H9 (cell line): ENCODE results near the gene OPTN. TPM values are rescaled to one million over a fixed set of nuclear protein-coding genes. Genes with fewer than 3 reads are reported as not detected.
"Not testable (repeated sequence)": the region's sequence is repeated elsewhere in the genome, so short reads cannot be mapped to it uniquely, and the experiment has no call there.

Experiments
- DNase-seq: peaks from one replicate; pipeline ENCODE4 v3.0.0-alpha.2; 2017
- H2AFZ ChIP-seq: one replicate; pipeline ENCODE4 v1.6.1; 2013; ENCODE audit warnings: mild to moderate bottlenecking, low read length, control low read depth, moderate library complexity
- H2AK5ac ChIP-seq: 2 replicates; pipeline ENCODE4 v1.6.1; 2013; ENCODE audit warnings: low read length, control low read depth, mixed read lengths; ENCODE audit not compliant: insufficient read length
- H2BK120ac ChIP-seq: one replicate; pipeline ENCODE4 v1.6.1; 2013; ENCODE audit warnings: low read depth, mild to moderate bottlenecking, low read length, control low read depth, inconsistent platforms; ENCODE audit not compliant: poor library complexity, severe bottlenecking
- H2BK12ac ChIP-seq: 2 replicates; pipeline ENCODE4 v1.6.1; 2013; ENCODE audit warnings: low read length, control low read depth, mixed read lengths, low read depth; ENCODE audit not compliant: insufficient read length
- H2BK15ac ChIP-seq: 2 replicates; pipeline ENCODE4 v1.6.1; 2013; ENCODE audit warnings: low read depth, low read length, control low read depth
- H2BK20ac ChIP-seq: one replicate; pipeline ENCODE4 v1.6.1; 2013; ENCODE audit warnings: low read depth, mild to moderate bottlenecking, low read length, control low read depth, inconsistent platforms; ENCODE audit not compliant: poor library complexity, severe bottlenecking
- H2BK5ac ChIP-seq: 2 replicates; pipeline ENCODE4 v1.6.1; 2013; ENCODE audit warnings: low read length, control low read depth, mixed read lengths; ENCODE audit not compliant: insufficient read length
- H3K14ac ChIP-seq: 2 replicates; pipeline ENCODE4 v1.6.1; 2013; ENCODE audit warnings: low read length, control low read depth; ENCODE audit not compliant: insufficient read depth
- H3K18ac ChIP-seq: 2 replicates; pipeline ENCODE4 v1.6.1; 2013; ENCODE audit warnings: low read depth, mild to moderate bottlenecking, mixed read lengths, low read length, control low read depth; ENCODE audit not compliant: insufficient read length
- H3K23ac ChIP-seq: 2 replicates; pipeline ENCODE4 v1.6.1; 2013; ENCODE audit warnings: low read length, control low read depth, mixed read lengths, low read depth; ENCODE audit not compliant: insufficient read length
- H3K23me2 ChIP-seq: 2 replicates; pipeline ENCODE4 v1.6.1; 2013; ENCODE audit warnings: low read depth, mild to moderate bottlenecking, mixed read lengths, low read length, control low read depth; ENCODE audit not compliant: insufficient read length, poor library complexity, severe bottlenecking
- H3K27ac ChIP-seq: 2 replicates; pipeline ENCODE4 v1.5.1; 2013; ENCODE audit warnings: low read length, control low read depth, mixed read lengths, low read depth; ENCODE audit not compliant: insufficient read length
- H3K27me3 ChIP-seq: 2 replicates; pipeline ENCODE4 v1.6.1; 2013; ENCODE audit warnings: low read length, control low read depth, inconsistent platforms; ENCODE audit not compliant: insufficient read depth
- H3K4ac ChIP-seq: 2 replicates; pipeline ENCODE4 v1.6.1; 2013; ENCODE audit warnings: low read depth, mild to moderate bottlenecking, control low read depth, inconsistent platforms, low read length, moderate library complexity
- H3K4me1 ChIP-seq: 2 replicates; pipeline ENCODE4 v1.6.1; 2013; ENCODE audit warnings: low read length, control low read depth, inconsistent platforms; ENCODE audit not compliant: insufficient read depth
- H3K4me2 ChIP-seq: 2 replicates; pipeline ENCODE4 v1.6.1; 2013; ENCODE audit warnings: low read length, control low read depth, mixed read lengths; ENCODE audit not compliant: insufficient read length, insufficient read depth
- H3K56ac ChIP-seq: 2 replicates; pipeline ENCODE4 v1.6.1; 2013; ENCODE audit warnings: low read depth, mild to moderate bottlenecking, mixed read lengths, low read length, control low read depth; ENCODE audit not compliant: insufficient read length
- H3K79me1 ChIP-seq: 2 replicates; pipeline ENCODE4 v1.6.1; 2013; ENCODE audit warnings: low read depth, mild to moderate bottlenecking, moderate library complexity, low read length, control low read depth, inconsistent platforms; ENCODE audit not compliant: insufficient read depth, poor library complexity, severe bottlenecking
- H3K79me2 ChIP-seq: 2 replicates; pipeline ENCODE4 v1.6.1; 2013; ENCODE audit warnings: low read length, control low read depth, inconsistent platforms; ENCODE audit not compliant: insufficient read depth
- H3K9ac ChIP-seq: 2 replicates; pipeline ENCODE4 v1.6.1; 2013; ENCODE audit warnings: low read length, control low read depth, mixed read lengths; ENCODE audit not compliant: insufficient read length; ENCODE audit errors: extremely low read depth
- H3K9me3 ChIP-seq: one replicate; pipeline ENCODE4 v1.6.1; 2013; ENCODE audit warnings: low read depth, low read length, inconsistent platforms; ENCODE audit not compliant: control insufficient read depth
- H3T11ph ChIP-seq: one replicate; pipeline ENCODE4 v1.6.1; 2013; ENCODE audit warnings: mild to moderate bottlenecking, low read length, control low read depth, inconsistent platforms
- H4K20me1 ChIP-seq: one replicate; pipeline ENCODE4 v1.6.1; 2013; ENCODE audit not compliant: control insufficient read depth, insufficient read length, insufficient read depth
- H4K5ac ChIP-seq: 2 replicates; pipeline ENCODE4 v1.6.1; 2013; ENCODE audit warnings: low read depth, mild to moderate bottlenecking, mixed read lengths, low read length, control low read depth; ENCODE audit not compliant: insufficient read length
- H4K8ac ChIP-seq: replicated peaks from 2 replicates; pipeline ENCODE4 v1.6.1; 2013; ENCODE audit warnings: low read length, control low read depth, mixed read lengths, low read depth; ENCODE audit not compliant: insufficient read length
- H4K91ac ChIP-seq: 2 replicates; pipeline ENCODE4 v1.6.1; 2013; ENCODE audit warnings: low read depth, mild to moderate bottlenecking, moderate library complexity, mixed read lengths, low read length, control low read depth; ENCODE audit not compliant: insufficient read length
- H3K27ac Mint-ChIP-seq, 3 experiments: 2 replicates in 2 of 3; 3 replicates in 1 of 3; pipeline ENCODE4 v1.8.0; 2020 to 2021; ENCODE audit warnings: mixed read lengths in 3 of 3, mild to moderate bottlenecking in 1 of 3, moderate library complexity in 1 of 3
- H3K27me3 Mint-ChIP-seq: 2 replicates; pipeline ENCODE4 v1.8.0; 2021; ENCODE audit warnings: low read depth, mild to moderate bottlenecking, moderate library complexity, mixed read lengths
- H3K36me3 Mint-ChIP-seq, 3 experiments: 2 replicates in 2 of 3; 3 replicates in 1 of 3; pipeline ENCODE4 v1.8.0; 2020 to 2021; ENCODE audit warnings: low read depth in 3 of 3, mixed read lengths in 3 of 3; ENCODE audit not compliant: insufficient read depth in 1 of 3
- H3K4me1 Mint-ChIP-seq, 2 experiments: 2 replicates each; pipeline ENCODE4 v1.8.0; 2020; ENCODE audit warnings: mixed read lengths in 2 of 2
- H3K4me3 Mint-ChIP-seq, 2 experiments: 2 replicates in 1 of 2; 3 replicates in 1 of 2; pipeline ENCODE4 v1.8.0; 2020 to 2021; ENCODE audit warnings: mild to moderate bottlenecking in 2 of 2, mixed read lengths in 2 of 2, moderate library complexity in 1 of 2
- H3K9me3 Mint-ChIP-seq, 2 experiments: 2 replicates in 1 of 2; 3 replicates in 1 of 2; pipeline ENCODE4 v1.8.0; 2020; ENCODE audit warnings: mild to moderate bottlenecking in 2 of 2, mixed read lengths in 2 of 2, moderate library complexity in 1 of 2
- WGBS: extraction: QIAGEN DNeasy Blood & Tissue Kit; methylation state at CpG from one replicate; pipeline ENCODE4 v1.1.7; 2013; ENCODE audit warnings: missing lambda C conversion rate, low lambda C conversion rate, mixed read lengths; ENCODE audit not compliant: insufficient read length; ENCODE audit errors: extremely low coverage; 5-methylcytosine and 5-hydroxymethylcytosine counted together
- total RNA-seq: library from RNA; stranded (reverse); gene quantifications from 2 replicates; pipeline ENCODE4 v1.2.1, GENCODE V29; 2021
- TF ChIP-seq, protein P1 (sequence below): fragments of 200-600 bp; sonication (generic); conservative IDR thresholded peaks from 3 replicates; pipeline ENCODE4 v1.8.0; 2021; ENCODE audit warnings: antibody characterized with exemption, mild to moderate bottlenecking

OPTN gene
- total RNA-seq, 1 experiment from 2014 or later, result 16.1 TPM

DNA sequence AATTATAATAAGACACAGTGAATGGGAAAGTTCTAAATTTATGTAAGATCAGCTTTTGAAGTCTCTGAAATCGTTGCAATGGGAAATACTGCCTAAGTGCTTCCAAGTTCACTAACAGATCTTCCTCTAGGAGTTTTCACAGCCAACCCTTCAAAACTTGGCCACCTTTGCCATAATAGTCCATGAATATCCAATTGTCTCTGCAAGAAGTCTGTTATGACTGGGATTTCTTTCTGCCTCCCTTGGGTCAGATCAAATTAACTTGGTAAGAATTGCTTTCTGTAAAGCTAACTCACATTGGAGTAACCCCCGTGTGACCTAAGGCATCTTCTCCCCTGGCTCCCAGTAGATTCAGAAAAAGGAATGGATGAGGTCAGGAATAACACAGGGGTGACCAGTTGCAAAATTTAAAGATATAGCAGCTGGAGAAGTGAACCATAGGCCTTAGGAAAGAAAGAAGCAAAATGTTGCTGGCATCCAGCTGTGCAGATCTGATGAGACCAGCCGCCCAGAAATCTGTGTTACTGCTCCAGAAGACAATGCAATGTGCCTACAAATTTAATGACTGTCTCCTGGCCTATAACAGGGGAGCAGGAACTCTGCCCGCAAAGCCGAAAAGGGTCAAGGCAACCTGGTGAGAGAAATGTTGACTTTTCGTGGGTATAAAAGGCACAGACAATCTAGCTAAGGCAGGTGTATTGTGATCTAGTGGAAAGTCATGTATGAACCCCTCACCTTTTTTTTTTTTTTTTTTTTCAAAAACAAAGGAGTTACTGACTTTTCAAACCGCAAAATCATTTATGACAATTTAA lies 7.5 kb upstream of the OPTN start:
- H3T11ph ChIP-seq, result no peak overlapping the region

DNA sequence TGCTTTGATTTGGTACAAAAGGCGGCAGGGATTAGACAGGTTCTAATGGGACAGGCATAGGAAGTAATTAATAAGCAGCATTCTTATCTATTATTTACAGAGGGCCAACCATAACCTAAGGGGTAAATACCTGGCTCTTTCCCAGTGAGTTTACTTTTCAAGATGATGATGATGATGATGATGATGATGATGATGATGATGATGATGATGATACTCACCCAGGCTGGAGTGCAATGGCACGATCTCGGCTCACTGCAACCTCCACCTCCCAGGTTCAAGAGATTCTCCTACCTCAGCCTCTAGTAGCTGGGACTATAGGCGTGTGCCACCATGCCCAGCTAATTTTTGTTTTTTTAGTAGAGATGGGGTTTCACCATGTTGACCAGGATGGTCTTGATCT lies 5.9 kb upstream of the OPTN start:
- not testable (repeated sequence) for H2AK5ac ChIP-seq, H2BK20ac ChIP-seq, H2BK120ac ChIP-seq, H3K27me3 ChIP-seq, H2BK12ac ChIP-seq, H3K56ac ChIP-seq, H3K27ac ChIP-seq, H3K4me3 Mint-ChIP-seq, H3K23me2 ChIP-seq, H3K9me3 Mint-ChIP-seq, H3K18ac ChIP-seq, H2BK15ac ChIP-seq, H3K14ac ChIP-seq, H3K4me2 ChIP-seq, H3K9ac ChIP-seq, H3K4ac ChIP-seq, H3T11ph ChIP-seq, H2AFZ ChIP-seq, H3K79me2 ChIP-seq, H3K36me3 Mint-ChIP-seq, H2BK5ac ChIP-seq, H3K79me1 ChIP-seq, H3K23ac ChIP-seq, H3K4me1 ChIP-seq, H4K8ac ChIP-seq, H4K91ac ChIP-seq, DNase-seq, H3K27ac Mint-ChIP-seq, H4K5ac ChIP-seq, H3K27me3 Mint-ChIP-seq, H3K4me1 Mint-ChIP-seq, H3K9me3 ChIP-seq, H4K20me1 ChIP-seq
- WGBS, result no CpG with 5 or more reads among the region's 4 CpGs

More for the DNA sequence above, 7.5 kb upstream of the OPTN start:
- Histone ChIP-seq H3K79me2 (no peaks in the 10 kb centered on the region), H3K14ac (no peak overlapping the region), H2AK5ac (no peak overlapping the region), H3K23ac (no peak overlapping the region), H3K9ac (no peak overlapping the region), H2BK15ac (no peak overlapping the region), H4K5ac (no peak overlapping the region), H4K20me1 (no peaks in the 10 kb centered on the region), H3K27me3 (no peaks in the 10 kb centered on the region), H2BK120ac (no peak overlapping the region), H4K8ac (no peak overlapping the region), H2BK5ac (no peak overlapping the region), H3K4me1 (no peaks in the 10 kb centered on the region), H3K56ac (no peak overlapping the region), H4K91ac (no peak overlapping the region), H2BK20ac (no peak overlapping the region), H3K18ac (no peak overlapping the region), H3K9me3 (no peaks in the 10 kb centered on the region), H3K27ac (no peak overlapping the region), H3K4me2 (no peak overlapping the region), H2BK12ac (no peak overlapping the region), H2AFZ (no peak overlapping the region), H3K4ac (no peak overlapping the region), H3K79me1 (no peaks in the 10 kb centered on the region), H3K23me2 (no peaks in the 10 kb centered on the region)
- DNase-seq, result no peak
- Mint-ChIP-seq H3K4me1 (no peaks in the 10 kb centered on the region; a peak in 1 of 4 replicates), H3K27me3 (no peaks in the 10 kb centered on the region; the same call in 1 of the 2 replicates), H3K9me3 (peaks cover 3 to 7% of the 10 kb centered on the region in 2 experiments; a peak in 4 of 5 replicates), H3K27ac (no peak overlapping the region), H3K36me3 (peaks cover 0 to 4% (median 0%) of the 10 kb centered on the region in 3 experiments; a peak in 1 of 7 replicates), H3K4me3 (no peak overlapping the region)
- TF ChIP-seq, protein P1, sequence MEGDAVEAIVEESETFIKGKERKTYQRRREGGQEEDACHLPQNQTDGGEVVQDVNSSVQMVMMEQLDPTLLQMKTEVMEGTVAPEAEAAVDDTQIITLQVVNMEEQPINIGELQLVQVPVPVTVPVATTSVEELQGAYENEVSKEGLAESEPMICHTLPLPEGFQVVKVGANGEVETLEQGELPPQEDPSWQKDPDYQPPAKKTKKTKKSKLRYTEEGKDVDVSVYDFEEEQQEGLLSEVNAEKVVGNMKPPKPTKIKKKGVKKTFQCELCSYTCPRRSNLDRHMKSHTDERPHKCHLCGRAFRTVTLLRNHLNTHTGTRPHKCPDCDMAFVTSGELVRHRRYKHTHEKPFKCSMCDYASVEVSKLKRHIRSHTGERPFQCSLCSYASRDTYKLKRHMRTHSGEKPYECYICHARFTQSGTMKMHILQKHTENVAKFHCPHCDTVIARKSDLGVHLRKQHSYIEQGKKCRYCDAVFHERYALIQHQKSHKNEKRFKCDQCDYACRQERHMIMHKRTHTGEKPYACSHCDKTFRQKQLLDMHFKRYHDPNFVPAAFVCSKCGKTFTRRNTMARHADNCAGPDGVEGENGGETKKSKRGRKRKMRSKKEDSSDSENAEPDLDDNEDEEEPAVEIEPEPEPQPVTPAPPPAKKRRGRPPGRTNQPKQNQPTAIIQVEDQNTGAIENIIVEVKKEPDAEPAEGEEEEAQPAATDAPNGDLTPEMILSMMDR, result no peak
- WGBS, result no CpG with 5 or more reads among the region's 7 CpGs
